B cell (primary cell): ENCODE results near the gene SMIM28. TPM values are rescaled to one million over a fixed set of nuclear protein-coding genes. Genes with fewer than 3 reads are reported as not detected.

ENCODE experiments used
- ATAC-seq: fragments of 200-7000 bp; cut with Tn5 transposase; one replicate; pipeline ENCODE4 v1.10.0; 2021; ENCODE audit warnings: low read depth, mild to moderate bottlenecking, moderate number of reproducible peaks, moderate library complexity
- CTCF ChIA-PET: fragments of 350-600 bp; sonication (Branson Sonifier 250); formaldehyde crosslinking; loops from one replicate; lab custom pipeline; 2021; ENCODE audit warnings: antibody characterized with exemption, inconsistent platforms; lab: Charles Lee
- POLR2A ChIA-PET: fragments of 350-600 bp; sonication (Branson Sonifier 250); formaldehyde crosslinking; loops from one replicate; lab custom pipeline; 2021; ENCODE audit warnings: antibody characterized with exemption; lab: Charles Lee
- DNase-seq: peaks from one replicate; pipeline ENCODE4 v3.0.0; 2013
- H2AFZ ChIP-seq: 2 replicates; pipeline ENCODE4 v1.6.1; 2012; ENCODE audit warnings: mild to moderate bottlenecking, low read depth, low read length; ENCODE audit not compliant: insufficient read depth, poor library complexity, severe bottlenecking
- H3K27ac ChIP-seq, 2 donors: 1 replicate in 1 of 2; 2 replicates in 1 of 2; pipeline ENCODE4 v1.5.1; 2012 to 2013; ENCODE audit warnings: low read length in 2 of 2, mild to moderate bottlenecking in 2 of 2, moderate library complexity in 1 of 2
- H3K27me3 ChIP-seq, 4 experiments: fragments of 200-600 bp in 1 of 4; sonication (generic) in 1 of 4; replicated peaks in 1 of 4; 1 replicate in 2 of 4; 2 replicates in 2 of 4; pipeline versions ENCODE4 v1.6.1 to v1.7.0; 2013 to 2016; ENCODE audit warnings: low read length in 3 of 4, mild to moderate bottlenecking in 2 of 4, mixed read lengths in 1 of 4, moderate library complexity in 1 of 4; ENCODE audit not compliant: insufficient read depth in 4 of 4, control insufficient read depth in 3 of 4; ENCODE audit errors: control extremely low read depth in 1 of 4
- H3K36me3 ChIP-seq, 2 experiments: replicated peaks in 1 of 2; 1 replicate in 1 of 2; 2 replicates in 1 of 2; pipeline versions ENCODE4 v1.6.1 to v1.7.1; 2013; ENCODE audit warnings: low read length in 1 of 2; ENCODE audit not compliant: insufficient read depth in 2 of 2, control insufficient read depth in 1 of 2; ENCODE audit errors: control extremely low read depth in 1 of 2, extremely low read depth in 1 of 2
- H3K4me1 ChIP-seq, 2 donors: fragments of 200-600 bp in 1 of 2; sonication (generic) in 1 of 2; 1 replicate in 1 of 2; 2 replicates in 1 of 2; pipeline versions ENCODE4 v1.5.1 to v1.6.1; 2013 to 2017; ENCODE audit warnings: low read length in 2 of 2; ENCODE audit not compliant: control insufficient read depth in 2 of 2, insufficient read depth in 2 of 2
- H3K4me2 ChIP-seq: replicated peaks from 2 replicates; pipeline ENCODE3; 2012; ENCODE audit warnings: mild to moderate bottlenecking, low read depth, low read length; ENCODE audit not compliant: poor library complexity, severe bottlenecking
- H3K4me3 ChIP-seq, 5 experiments: fragments of 200-600 bp in 1 of 5; sonication (generic) in 1 of 5; 1 replicate in 3 of 5; 2 replicates in 2 of 5; pipeline versions ENCODE4 v1.5.1 to v1.7.0; 2011 to 2016; ENCODE audit warnings: low read length in 4 of 5, mild to moderate bottlenecking in 4 of 5, low read depth in 2 of 5, control low read depth in 1 of 5, moderate library complexity in 1 of 5; ENCODE audit not compliant: insufficient read depth in 1 of 5; ENCODE audit errors: control extremely low read depth in 1 of 5, extremely low read depth in 1 of 5
- H3K79me2 ChIP-seq: fragments of 200-600 bp; sonication (generic); one replicate; pipeline ENCODE4 v1.6.0; 2016; ENCODE audit warnings: low read length; ENCODE audit not compliant: control insufficient read depth, insufficient read depth
- H3K9ac ChIP-seq: fragments of 200-600 bp; sonication (generic); 2 replicates; pipeline ENCODE4 v1.6.1; 2017; ENCODE audit warnings: mild to moderate bottlenecking, low read length, moderate library complexity
- H3K9me3 ChIP-seq, 3 donors: one replicate each; pipeline versions ENCODE4 v1.6.1 to v1.7.1; 2013; ENCODE audit warnings: low read length in 2 of 3; ENCODE audit not compliant: control insufficient read depth in 2 of 3, insufficient read depth in 1 of 3; ENCODE audit errors: control extremely low read depth in 1 of 3
- H4K20me1 ChIP-seq: 2 replicates; pipeline ENCODE4 v1.6.0; 2012; ENCODE audit warnings: mild to moderate bottlenecking, low read length; ENCODE audit not compliant: insufficient read depth, control insufficient read depth, poor library complexity, severe bottlenecking
- H3K27ac Mint-ChIP-seq: one replicate; pipeline ENCODE4 v1.8.0; 2021; ENCODE audit warnings: mixed read lengths
- H3K27me3 Mint-ChIP-seq: one replicate; pipeline ENCODE4 v1.8.0; 2021; ENCODE audit warnings: mixed read lengths
- H3K4me1 Mint-ChIP-seq: one replicate; pipeline ENCODE4 v1.8.0; 2021; ENCODE audit warnings: mixed read lengths
- H3K4me3 Mint-ChIP-seq: one replicate; pipeline ENCODE4 v1.8.0; 2021; ENCODE audit warnings: mixed read lengths
- H3K9me3 Mint-ChIP-seq: one replicate; pipeline ENCODE4 v1.8.0; 2022; ENCODE audit warnings: mixed read lengths; ENCODE audit not compliant: insufficient read depth
- CTCF ChIP-seq: fragments of 200-600 bp; IDR thresholded peaks from one replicate; pipeline ENCODE4 v1.8.0; 2022; ENCODE audit warnings: antibody characterized with exemption, mild to moderate bottlenecking
- EZH2 ChIP-seq: IDR thresholded peaks from 2 replicates; pipeline ENCODE4 v1.6.1; 2012; ENCODE audit warnings: borderline replicate concordance, low read depth, mild to moderate bottlenecking, moderate library complexity, low read length; ENCODE audit not compliant: insufficient read depth, poor library complexity, severe bottlenecking
- WGBS: methylation state at CpG from one replicate; pipeline ENCODE4 v1.1.5; 2013; ENCODE audit warnings: missing lambda C conversion rate; ENCODE audit not compliant: insufficient coverage; 5-methylcytosine and 5-hydroxymethylcytosine counted together
- intact Hi-C: fragments of 100-400 bp; cut with micrococcal nuclease; formaldehyde crosslinking; loops from one replicate; pipeline ENCODE4 v1.10.0; 2022
- polyA plus RNA-seq: library from polyadenylated mRNA; depleted of rRNA; stranded (reverse); fragments of >200 nt; gene quantifications from 2 replicates; pipeline ENCODE4 v1.2.3, GENCODE V29; 2012
- total RNA-seq, 2 donors: library from RNA; stranded (reverse); fragments of 120-200 nt in 1 of 2; gene quantifications; 1 replicate in 1 of 2; 2 replicates in 1 of 2; pipeline versions ENCODE4 v1.2.3 to v1.2.4, GENCODE V29; 2013 to 2022

Gene SMIM28
- total and polyA plus RNA-seq, 2 donors (not counting 1 experiment from before 2014, with no cell fraction given): not detected

GRCh38 chr6:138426500-138427123, 48.9 kb downstream of the SMIM28 start:
- H4K20me1 ChIP-seq: no peaks in the 10 kb centered on the region
- Mint-ChIP-seq H3K9me3 (no peaks in the 10 kb centered on the region), H3K27me3 (peaks cover 9% of the 10 kb centered on the region), H3K27ac (no peak overlapping the region), H3K4me3 (no peak overlapping the region), H3K4me1 (peaks cover 6% of the 10 kb centered on the region)
- no peak overlapping the region for H3K27ac ChIP-seq
- DNase-seq: no peak
- no peak overlapping the region for H3K4me3 ChIP-seq
- H3K79me2 ChIP-seq: no peaks in the 10 kb centered on the region
- POLR2A ChIA-PET: no interaction called here
- no peaks in the 10 kb centered on the region for H3K9me3 ChIP-seq
- peaks cover 0 to 3% of the 10 kb centered on the region in 2 donors for H3K4me1 ChIP-seq
- no peaks in the 10 kb centered on the region for H3K36me3 ChIP-seq
- H3K27me3 ChIP-seq: no peaks in the 10 kb centered on the region
- no peak overlapping the region for H2AFZ ChIP-seq
- H3K9ac ChIP-seq: no peak overlapping the region
- WGBS: 96% methylated on average over 2 of the region's 5 CpGs
- no peak overlapping the region for H3K4me2 ChIP-seq
- TF ChIP-seq EZH2 (no peak), CTCF (no peak)
- ATAC-seq: no peak
- CTCF ChIA-PET: interaction anchor here (0.5 to 10.6 kb wide), 10 partner anchors 10 to 340 kb away, joined by 3 to 127 read pairs (median 5); no protein-coding TSS in a partner anchor
- intact Hi-C loops: no loop called here

GRCh38 chr6:138427701-138428100, 50.0 kb downstream of the SMIM28 start:
- no peak overlapping the region for H3K4me3 Mint-ChIP-seq
- H3K4me1 ChIP-seq: peaks cover 0 to 4% of the 10 kb centered on the region in 2 donors
- H3K4me3 ChIP-seq: no peak overlapping the region
- DNase-seq: no peak
- 100% methylated on average over 6 of the region's 8 CpGs for WGBS
- H4K20me1 ChIP-seq: no peaks in the 10 kb centered on the region
- H3K9ac ChIP-seq: no peak overlapping the region
- H3K27me3 ChIP-seq: peaks cover 0 to 2% (median 0%) of the 10 kb centered on the region in 4 experiments
- H3K27ac Mint-ChIP-seq: no peak overlapping the region
- ATAC-seq: no peak
- no peaks in the 10 kb centered on the region for H3K9me3 Mint-ChIP-seq
- H3K4me2 ChIP-seq: no peak overlapping the region
- no peaks in the 10 kb centered on the region for H3K79me2 ChIP-seq
- intact Hi-C loops: loop anchor here (2.0 kb wide), 1 partner anchor 163 kb away; no protein-coding TSS in a partner anchor
- CTCF ChIA-PET: interaction anchor here (0.6 to 10.6 kb wide), 16 partner anchors 9 to 773 kb away, joined by 3 to 127 read pairs (median 5); no protein-coding TSS in a partner anchor
- H3K27me3 Mint-ChIP-seq: peaks cover 9% of the 10 kb centered on the region
- POLR2A ChIA-PET: no interaction called here
- H3K4me1 Mint-ChIP-seq: peaks cover 6% of the 10 kb centered on the region
- H3K9me3 ChIP-seq: no peaks in the 10 kb centered on the region
- H3K27ac ChIP-seq: no peak overlapping the region
- TF ChIP-seq EZH2: no peak
- no peak for TF ChIP-seq CTCF
- no peaks in the 10 kb centered on the region for H3K36me3 ChIP-seq
- H2AFZ ChIP-seq: no peak overlapping the region
